GM19397 (cell line): Measurements from ENCODE around the gene TICAM1.
"Not testable (repeated sequence)": the region's sequence is repeated elsewhere in the genome, so short reads cannot be mapped to it uniquely, and the experiment has no call there.

Experiments
- ATAC-seq: cut with Tn5 transposase; IDR thresholded peaks from one replicate; pipeline ENCODE4 v1.9.1; 2021; ENCODE audit warnings: mild to moderate bottlenecking, moderate library complexity; ENCODE audit not compliant: unreplicated experiment

TICAM1 gene

DNA sequence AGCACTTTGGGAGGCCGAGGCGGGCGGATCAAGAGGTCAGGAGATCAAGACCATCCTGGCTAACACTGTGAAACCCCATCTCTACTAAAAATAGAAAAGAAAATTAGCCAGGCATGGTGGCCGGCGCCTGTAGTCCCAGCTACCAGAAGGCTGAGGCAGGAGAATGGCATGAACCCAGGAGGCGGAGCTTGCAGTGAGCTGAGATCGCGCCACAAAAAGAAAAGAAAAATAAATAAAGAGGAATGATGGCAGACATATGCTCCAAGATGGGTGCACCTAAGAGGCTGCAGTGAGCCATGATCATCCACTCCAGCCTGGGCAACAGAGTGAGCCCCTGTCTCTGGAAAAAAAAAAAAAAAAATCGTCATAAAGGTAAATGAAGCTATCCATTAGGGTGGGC, 14.5 kb upstream of the TICAM1 start:
- ATAC-seq = not testable (repeated sequence)

- ATAC-seq = no peak
These were observed 13.1 kb upstream of the TICAM1 start for GRCh38 chr19:4844348-4845179.

- no peak for ATAC-seq
These were observed 12.1 kb upstream of the TICAM1 start for GRCh38 chr19:4843647-4843965.

GRCh38 chr19:4839192-4839591, 7.7 kb upstream of the TICAM1 start:
- no peak for ATAC-seq

DNA sequence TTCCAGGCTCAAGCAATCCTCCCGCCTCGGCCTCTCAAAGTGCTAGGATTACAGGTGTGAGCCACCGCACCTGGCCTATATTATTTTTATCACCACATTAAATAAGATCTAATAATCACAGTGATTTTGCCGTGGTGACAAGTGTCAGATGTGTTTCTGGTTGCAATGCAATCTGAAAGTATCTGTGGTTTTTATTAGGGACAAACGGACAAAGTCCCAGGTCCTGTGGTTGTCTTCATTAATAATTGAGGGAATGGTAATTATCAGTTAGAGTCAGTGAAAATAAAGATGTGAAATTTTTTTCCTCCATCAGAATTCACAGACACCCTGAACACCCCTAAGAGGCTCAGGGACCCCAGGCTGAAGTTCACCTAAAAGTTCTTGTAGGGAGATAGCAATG, 1.3 kb upstream of the TICAM1 start:
- ATAC-seq = no peak

GRCh38 chr19:4831979-4832340, 448 bp upstream of the TICAM1 start:
- not testable (repeated sequence) for ATAC-seq

- ATAC-seq = no peak
These were observed 695 bp downstream of the TICAM1 start for GRCh38 chr19:4830768-4831265.

DNA sequence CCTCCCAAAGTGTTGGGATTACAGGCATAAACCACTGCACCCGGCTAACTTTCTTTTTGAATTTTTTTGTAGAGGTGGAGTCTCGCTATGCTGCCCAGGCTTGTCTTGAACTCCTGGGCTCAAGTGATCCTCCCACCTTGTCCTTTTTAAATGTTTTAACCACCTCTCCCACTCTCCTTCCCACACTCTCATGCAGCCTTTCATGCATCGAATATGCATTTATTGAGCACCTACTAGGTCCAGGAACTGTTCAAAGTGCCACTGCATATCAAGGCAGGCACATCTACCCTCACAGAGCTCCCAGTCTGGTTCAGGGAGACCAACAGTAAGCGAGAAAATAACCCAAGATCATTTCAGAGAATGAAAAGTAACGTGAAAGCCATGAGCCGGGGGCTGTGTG, 1.2 kb downstream of the TICAM1 start:
- no peak for ATAC-seq

- no peak for ATAC-seq
These were observed 2.4 kb downstream of the TICAM1 start for GRCh38 chr19:4829001-4829712.

DNA sequence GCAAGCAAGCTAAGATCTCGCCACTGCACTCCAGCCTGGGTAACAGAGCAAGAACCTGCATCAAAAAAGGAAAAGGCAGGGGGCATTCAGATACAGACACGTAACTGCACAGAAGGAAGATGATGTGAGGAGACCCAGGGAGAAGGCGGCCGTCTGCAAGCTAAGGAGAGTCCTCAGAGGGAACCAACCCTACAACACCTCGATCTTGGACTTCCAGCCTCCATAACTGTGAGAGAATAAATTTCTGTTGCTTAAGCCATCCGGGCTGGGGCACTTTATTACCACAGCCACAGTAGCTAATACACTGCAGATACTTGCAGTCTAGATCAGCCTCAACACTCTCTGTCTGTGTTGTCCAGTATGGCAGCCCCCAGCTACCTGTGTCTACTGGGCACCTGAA, 7.9 kb downstream of the TICAM1 start:
- ATAC-seq = no peak

- not testable (repeated sequence) for ATAC-seq
These were observed 9.2 kb downstream of the TICAM1 start for GRCh38 chr19:4822354-4822753.

DNA sequence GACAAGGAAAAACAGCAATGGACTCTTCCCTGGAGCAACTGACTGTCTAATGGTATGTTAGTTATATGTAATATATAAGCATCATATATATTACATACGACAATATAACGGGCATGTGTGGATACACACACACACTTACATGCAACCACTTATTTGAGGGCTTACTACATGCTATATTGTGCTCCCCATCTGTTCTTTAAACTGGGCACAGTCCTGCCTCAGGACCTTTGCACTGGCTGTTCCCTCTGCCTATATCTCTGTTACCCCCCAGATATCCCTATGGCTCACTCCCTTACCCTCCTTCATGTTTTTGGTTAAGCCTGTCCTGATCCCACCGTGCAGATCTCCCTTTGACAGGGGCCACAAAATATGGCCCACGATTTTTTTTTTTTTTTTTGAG, 10.2 kb downstream of the TICAM1 start:
- no peak for ATAC-seq

DNA sequence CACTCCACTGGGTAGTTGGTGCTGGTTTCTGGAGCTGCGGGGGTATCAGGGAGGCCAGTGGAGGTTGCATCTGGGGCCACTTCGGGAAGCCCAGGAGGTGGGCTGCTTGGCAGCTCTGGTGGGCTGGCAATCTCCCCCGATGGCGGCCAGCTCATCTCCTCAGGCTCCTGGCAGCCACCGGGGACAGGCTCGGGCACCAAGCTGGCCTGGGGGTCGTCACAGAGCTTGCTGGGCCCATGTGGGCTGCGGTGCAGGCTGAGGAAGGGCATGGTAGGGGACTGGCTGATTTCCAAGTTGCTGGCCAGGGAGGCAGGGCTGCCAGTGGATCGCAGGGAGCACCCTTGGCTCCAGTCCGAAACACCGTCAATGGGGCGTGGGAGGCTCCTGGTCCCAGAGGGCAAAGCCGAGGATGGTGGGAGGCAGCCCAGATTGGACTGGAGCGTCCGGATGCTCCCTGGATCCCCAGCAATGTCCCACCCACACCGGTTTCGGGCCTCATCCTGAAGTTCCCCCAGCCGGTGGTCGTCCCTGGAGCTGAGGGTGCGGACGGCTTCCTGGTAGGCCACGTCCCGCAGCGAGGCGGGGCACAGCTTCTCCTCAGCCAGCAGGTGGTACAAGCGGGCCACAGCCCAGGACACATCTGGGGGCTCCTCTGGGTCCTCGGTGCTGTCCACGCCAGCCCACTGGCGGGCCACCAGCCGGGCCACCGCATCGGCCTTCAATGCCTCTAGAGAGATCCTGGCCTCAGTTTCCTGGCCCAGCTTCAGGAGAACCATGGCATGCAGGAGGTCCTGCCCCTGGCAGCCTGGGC, 13.8 kb downstream of the TICAM1 start:
- ATAC-seq = no peak

- ATAC-seq = no peak
These were observed 14.6 kb downstream of the TICAM1 start for GRCh38 chr19:4816950-4817278.

DNA sequence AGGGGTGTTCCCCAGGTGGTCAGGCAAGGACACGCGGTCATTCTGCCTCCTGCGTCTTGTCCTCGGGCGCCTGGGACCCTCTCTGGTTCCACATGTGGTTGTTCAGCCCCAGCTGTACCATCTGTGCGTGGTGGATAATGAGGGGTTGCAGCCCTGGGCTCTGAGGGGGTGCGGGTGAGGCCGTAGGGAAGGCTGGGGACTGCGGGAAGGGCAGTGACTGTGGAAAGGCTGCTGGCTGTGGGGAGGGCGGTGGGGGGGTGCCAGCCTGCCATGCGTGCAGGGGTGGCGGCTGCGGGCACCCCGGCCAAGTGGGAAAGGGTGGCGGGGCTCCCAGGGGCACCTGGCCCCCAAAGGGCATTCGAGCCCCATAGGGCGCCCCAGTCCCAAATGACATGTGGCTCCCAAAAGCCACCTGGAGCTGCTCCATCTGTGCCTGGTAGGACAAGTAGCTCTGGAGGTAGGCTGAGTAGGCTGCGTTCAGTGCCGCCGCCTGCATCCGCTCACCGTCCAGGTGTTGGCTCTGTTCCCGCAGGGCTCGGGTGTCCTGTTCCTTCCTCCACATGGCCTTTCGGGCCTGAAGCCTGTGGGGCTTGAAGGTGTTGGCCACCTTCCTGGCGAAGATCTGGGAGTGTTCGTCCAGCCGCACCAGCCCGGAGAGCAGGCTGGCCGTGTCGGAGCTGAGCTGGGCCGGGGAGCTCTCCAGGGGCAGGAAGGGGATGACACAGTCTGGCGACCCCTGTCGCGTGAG, 15.1 kb downstream of the TICAM1 start:
- no peak for ATAC-seq

GRCh38 chr19:4815426-4816201, 15.9 kb downstream of the TICAM1 start:
- no peak for ATAC-seq

DNA sequence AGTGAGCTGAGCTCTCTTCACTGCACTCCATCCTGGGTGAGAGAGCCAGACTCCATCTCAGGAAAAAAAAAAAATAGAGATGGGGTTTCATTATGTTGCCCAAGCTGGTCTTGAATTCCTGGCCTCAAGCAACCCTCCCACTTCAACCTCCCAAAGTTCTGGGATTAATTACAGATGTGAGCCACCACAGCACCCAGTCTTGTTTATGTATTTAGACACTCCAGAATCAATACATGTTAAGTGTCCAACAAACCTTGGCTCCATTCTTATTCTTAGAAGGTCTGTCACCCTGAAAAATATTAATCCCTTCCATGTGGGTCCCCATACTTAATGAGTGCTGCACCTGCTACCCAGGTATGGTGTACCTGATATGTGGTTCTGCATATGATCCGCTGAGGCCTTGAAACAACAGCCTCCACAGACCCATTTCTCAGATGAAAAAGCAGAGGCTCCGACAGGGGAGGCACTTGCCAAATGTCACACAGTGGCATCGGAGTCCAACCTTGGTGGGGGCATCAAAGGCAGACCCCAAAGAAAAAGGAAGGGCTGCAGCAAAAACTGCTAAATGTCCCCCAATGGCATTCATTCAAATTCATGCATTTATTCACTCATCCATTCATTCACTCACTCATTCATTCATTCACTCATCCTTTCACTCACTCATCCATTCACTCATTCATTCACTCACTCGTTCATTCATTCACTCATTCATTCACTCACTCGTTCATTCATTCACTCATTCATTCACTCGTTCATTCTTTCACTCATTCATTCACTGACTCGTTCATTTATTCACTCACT, 16.7 kb downstream of the TICAM1 start:
- ATAC-seq = no peak

- no peak for ATAC-seq
These were observed 20.0 kb downstream of the TICAM1 start for GRCh38 chr19:4811328-4812131.

GRCh38 chr19:4807188-4807587, 24.3 kb downstream of the TICAM1 start:
- no peak for ATAC-seq
